TTC549 (cell line): ENCODE data around the gene ANLN.
A peak's percentile ranks its signal among the peaks of the same experiment; 100 is the strongest.
"Not testable (repeated sequence)": the region's sequence is repeated elsewhere in the genome, so short reads cannot be mapped to it uniquely, and the experiment has no call there.

Source experiments
- FAIRE-seq: peaks from 2 replicates; lab custom pipeline; 2012; peaks lifted over from hg19 to GRCh38; lab: Jason Lieb, UNC

ANLN gene

DNA sequence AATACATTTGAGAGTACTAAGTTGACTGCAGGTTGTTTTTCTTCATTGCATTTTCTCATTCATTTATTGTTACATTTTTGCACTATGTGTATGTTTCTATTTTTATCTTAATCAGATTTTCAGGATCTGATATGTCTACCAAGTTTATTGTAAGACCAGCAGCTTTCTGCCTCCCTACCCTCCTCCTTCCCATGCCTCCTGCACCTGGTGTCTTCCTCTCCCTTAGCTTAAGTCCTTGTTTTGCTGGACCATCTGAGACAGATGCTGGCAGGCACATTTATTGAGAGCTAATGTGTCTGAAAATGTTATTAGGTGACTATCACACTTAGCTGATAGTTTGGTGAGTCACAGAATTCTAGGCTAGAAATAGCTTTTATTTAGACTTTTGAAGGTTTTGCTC lies 79.6 kb downstream of the ANLN start:
- FAIRE-seq, result no peak

DNA sequence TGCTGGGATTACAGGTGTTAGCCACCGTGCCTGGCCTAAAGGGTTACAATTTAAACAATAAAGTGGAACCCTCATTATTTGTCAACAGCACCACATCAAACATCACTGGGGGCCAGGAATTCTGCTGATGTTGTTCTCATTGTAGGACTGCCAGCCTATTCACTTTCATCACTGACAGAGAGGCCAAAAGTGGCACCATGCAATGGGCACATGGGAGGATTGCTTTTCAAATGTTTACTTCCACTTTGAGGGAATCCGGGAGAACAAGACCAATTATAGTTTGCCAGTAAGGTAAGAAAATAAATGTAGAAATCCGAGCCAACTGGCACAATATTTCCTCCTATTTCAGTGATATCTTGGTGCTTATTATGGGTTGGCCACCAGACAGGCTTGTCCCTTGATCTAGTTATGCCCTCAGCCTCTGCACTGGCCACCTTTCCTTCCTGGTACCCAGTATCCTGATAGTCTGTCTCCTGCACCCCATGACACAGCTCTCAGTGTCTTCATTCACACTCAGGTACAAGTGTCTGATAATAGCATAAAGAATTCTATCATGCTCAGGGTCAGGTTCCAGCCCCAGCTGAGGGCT lies 82.6 kb downstream of the ANLN start:
- no peak for FAIRE-seq

DNA sequence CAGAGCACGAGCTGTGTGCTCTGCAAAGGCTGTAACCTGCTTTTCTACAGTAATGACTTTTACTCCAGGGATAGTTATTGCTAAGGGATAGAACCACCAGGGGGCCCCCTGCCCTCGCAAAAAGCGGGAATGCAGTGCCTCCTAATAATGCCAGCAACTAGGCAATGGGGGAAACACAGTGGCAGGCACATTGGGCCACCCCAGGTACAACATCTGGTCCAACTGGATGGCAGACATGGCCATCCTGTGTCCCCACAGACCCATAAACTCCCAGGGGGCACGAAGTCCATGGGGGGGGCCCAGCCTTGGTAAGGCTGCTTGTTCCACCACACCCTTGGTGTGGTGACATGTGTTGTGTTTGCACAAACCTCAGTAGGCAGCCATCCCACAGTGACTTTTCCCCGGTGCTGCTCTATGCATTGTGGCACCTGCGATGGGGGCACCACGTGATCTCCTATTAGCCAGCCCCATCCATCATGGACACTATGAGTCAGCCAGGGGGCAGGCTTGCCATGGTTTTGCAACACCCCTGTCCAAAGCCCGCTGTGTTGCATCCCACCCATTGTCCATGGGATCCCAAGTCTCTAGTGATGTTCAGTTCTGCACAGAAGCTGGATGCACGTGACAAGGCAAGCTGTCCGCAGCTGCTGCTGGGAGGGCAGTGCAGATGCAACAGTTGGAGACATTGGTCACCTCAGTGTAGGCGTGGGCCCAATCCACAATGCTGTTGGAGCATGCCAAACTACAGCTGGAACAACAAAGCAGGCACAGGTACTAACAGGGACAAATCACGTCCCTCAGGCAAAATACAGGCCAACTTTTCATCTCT lies 84.0 kb downstream of the ANLN start:
- FAIRE-seq, result no peak

GRCh38 chr7:36474283-36475010 lies 84.8 kb downstream of the ANLN start:
- no peak for FAIRE-seq

DNA sequence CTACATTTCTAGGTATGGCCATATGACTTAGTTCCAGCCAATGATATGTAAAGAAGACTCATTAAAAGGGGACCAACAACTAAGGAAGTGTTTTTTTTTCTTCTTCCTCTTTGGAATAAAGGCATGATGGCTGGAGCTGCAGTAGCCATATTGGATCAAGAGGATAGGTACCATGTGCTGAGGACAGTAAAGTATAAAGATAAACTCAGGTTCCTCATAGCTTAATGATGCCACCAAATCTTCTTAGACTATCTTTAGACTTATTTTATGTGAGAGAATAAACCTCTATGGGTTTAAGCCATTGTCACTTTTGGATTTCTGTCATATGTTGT lies 85.3 kb downstream of the ANLN start:
- FAIRE-seq, result no peak

- FAIRE-seq, result no peak
Observed at GRCh38 chr7:36475381-36475780, 85.7 kb downstream of the ANLN start.

DNA sequence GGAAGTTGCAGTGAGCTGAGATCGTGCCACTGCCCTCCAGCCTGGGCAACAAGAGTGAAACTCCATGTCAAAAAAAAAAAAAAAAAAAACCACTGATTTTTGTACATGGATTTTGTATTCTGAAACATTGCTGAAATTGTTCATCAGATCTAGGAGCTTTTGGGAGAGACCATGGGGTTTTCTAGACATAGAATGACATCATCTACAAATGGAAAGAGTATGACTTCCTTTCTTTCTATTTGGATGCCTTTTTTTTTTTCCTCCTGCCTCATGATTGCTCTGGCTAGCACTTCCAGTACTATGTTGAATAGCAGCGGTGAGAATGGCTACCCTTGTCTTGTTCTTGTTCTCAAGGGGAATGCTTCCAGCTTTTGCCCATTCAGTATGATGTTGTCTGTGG lies 89.1 kb downstream of the ANLN start:
- FAIRE-seq, result no peak

- FAIRE-seq, result not testable (repeated sequence)
Observed at GRCh38 chr7:36483853-36484252, 94.2 kb downstream of the ANLN start.

- no peak for FAIRE-seq
Observed at GRCh38 chr7:36484265-36484664, 94.6 kb downstream of the ANLN start.

DNA sequence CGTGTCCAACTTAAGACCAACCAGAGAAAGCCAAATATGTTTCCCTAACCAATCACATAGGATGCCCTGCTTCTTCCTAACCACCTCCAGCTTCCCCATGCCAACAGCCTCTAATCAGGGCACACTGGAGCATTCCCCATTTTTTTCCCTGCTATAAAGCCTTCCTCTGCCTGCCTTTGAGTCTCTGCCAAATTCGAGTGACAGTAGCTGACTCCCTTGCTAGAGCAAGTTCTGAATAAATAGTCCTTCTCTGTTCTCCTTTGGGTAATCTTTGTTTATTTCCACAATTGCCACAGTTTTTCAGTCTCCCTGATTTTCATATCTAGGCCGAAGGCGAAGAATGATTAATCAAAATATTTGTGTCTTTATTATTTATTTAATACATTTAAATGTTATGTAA lies 96.7 kb downstream of the ANLN start:
- no peak for FAIRE-seq

- FAIRE-seq, result peak; percentile 66
Observed at GRCh38 chr7:36487756-36488336, 98.2 kb downstream of the ANLN start.

DNA sequence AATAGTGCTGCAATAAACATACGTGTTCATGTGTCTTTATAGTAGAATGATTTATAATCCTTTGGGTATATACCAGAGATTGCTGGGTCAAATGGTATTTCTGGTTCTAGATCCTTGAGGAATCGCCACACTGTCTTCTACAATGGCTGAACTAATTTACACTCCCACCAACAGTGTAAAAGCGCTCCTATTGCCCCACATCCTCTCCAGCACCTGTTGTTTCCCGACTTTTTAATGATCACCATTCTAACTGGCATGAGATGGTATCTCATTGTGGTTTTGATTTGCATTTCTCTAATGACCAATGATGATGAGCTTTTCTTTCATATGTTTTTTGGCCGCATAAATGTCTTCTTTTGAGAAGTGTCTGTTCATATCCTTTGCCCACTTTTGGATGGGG lies 99.0 kb downstream of the ANLN start:
- FAIRE-seq, result not testable (repeated sequence)

DNA sequence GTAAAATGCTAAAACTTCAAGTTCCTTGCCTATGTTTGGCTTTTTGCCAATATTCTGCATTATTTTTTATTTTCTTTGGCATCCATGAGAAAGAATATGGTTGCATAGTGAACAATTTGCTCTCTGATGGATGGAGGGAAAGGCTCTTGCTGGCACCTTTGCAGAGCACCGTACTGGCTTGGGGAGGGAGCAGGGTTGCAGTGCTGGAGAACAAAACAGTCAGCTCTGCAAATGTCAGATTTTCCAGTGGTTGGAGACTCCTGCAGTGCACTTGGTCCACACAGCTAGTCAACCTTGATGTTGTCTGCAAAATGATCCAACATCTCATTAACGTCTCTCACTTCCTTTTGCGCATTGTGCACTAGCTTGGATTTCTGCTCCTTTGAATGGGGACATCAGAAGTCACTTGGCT lies 100.8 kb downstream of the ANLN start:
- no peak for FAIRE-seq

GRCh38 chr7:36491317-36491716 lies 101.7 kb downstream of the ANLN start:
- FAIRE-seq, result no peak

GRCh38 chr7:36496576-36496975 lies 106.9 kb downstream of the ANLN start:
- no peak for FAIRE-seq

- FAIRE-seq, result not testable (repeated sequence)
Observed at GRCh38 chr7:36497176-36497575, 107.5 kb downstream of the ANLN start.

- no peak for FAIRE-seq
Observed at GRCh38 chr7:36497775-36498174, 108.1 kb downstream of the ANLN start.
